Liver (tissue), 9 donors: ENCODE results near the gene HASPIN. TPM values are rescaled to one million over a fixed set of nuclear protein-coding genes. Genes with fewer than 3 reads are reported as not detected.

Experiments
- DNase-seq: peaks from one replicate; pipeline ENCODE4 v3.0.0-alpha.2; 2017; ENCODE audit warnings: low spot score
- H3K27ac ChIP-seq, 2 donors: one replicate each; pipeline ENCODE4 v1.7.0; 2013; ENCODE audit warnings: inconsistent platforms in 2 of 2, low read length in 2 of 2, control low read depth in 1 of 2, low read depth in 1 of 2, mild to moderate bottlenecking in 1 of 2
- H3K27me3 ChIP-seq, 4 donors: one replicate each; pipeline versions ENCODE4 v1.6.1 to v1.7.0; 2013; ENCODE audit warnings: low read length in 3 of 4, inconsistent platforms in 1 of 4, mild to moderate bottlenecking in 1 of 4, moderate library complexity in 1 of 4; ENCODE audit not compliant: control insufficient read depth in 4 of 4, insufficient read depth in 4 of 4
- H3K36me3 ChIP-seq, 4 donors: one replicate each; pipeline versions ENCODE4 v1.6.1 to v1.7.0; 2013; ENCODE audit warnings: low read length in 3 of 4, mild to moderate bottlenecking in 3 of 4, low read depth in 1 of 4, moderate library complexity in 1 of 4; ENCODE audit not compliant: control insufficient read depth in 4 of 4, insufficient read depth in 3 of 4
- H3K4me1 ChIP-seq, 4 donors: one replicate each; pipeline versions ENCODE4 v1.6.1 to v1.7.0; 2013; ENCODE audit warnings: low read length in 3 of 4, mild to moderate bottlenecking in 3 of 4, moderate library complexity in 1 of 4; ENCODE audit not compliant: control insufficient read depth in 4 of 4, insufficient read depth in 4 of 4
- H3K4me3 ChIP-seq, 3 donors: one replicate each; pipeline versions ENCODE4 v1.6.1 to v1.7.0; 2013; ENCODE audit warnings: low read length in 3 of 3, control low read depth in 1 of 3, low read depth in 1 of 3, mild to moderate bottlenecking in 1 of 3
- H3K9ac ChIP-seq, 2 donors: one replicate each; pipeline ENCODE4 v1.7.0; 2013; ENCODE audit warnings: low read length in 2 of 2, mild to moderate bottlenecking in 2 of 2, moderate library complexity in 2 of 2, control low read depth in 1 of 2, low read depth in 1 of 2
- H3K9me3 ChIP-seq, 4 donors: one replicate each; pipeline versions ENCODE4 v1.6.1 to v1.7.0; 2013; ENCODE audit warnings: low read length in 3 of 4; ENCODE audit not compliant: control insufficient read depth in 4 of 4
- FOXA1 ChIP-seq: IDR thresholded peaks from 2 replicates; pipeline ENCODE4 v1.6.1; 2016; ENCODE audit warnings: antibody characterized with exemption
- GABPA ChIP-seq, 2 donors: IDR thresholded peaks in 1 of 2; conservative IDR thresholded peaks in 1 of 2; 2 replicates each; pipeline ENCODE4 v1.6.1; 2016; ENCODE audit warnings: antibody characterized with exemption in 2 of 2, mild to moderate bottlenecking in 1 of 2, moderate library complexity in 1 of 2
- HNF4A ChIP-seq, 2 donors: conservative IDR thresholded peaks; 2 replicates each; pipeline ENCODE4 v1.6.1; 2016; ENCODE audit warnings: antibody characterized with exemption in 2 of 2, mild to moderate bottlenecking in 2 of 2
- HNF4G ChIP-seq: IDR thresholded peaks from 2 replicates; pipeline ENCODE4 v1.6.1; 2016; ENCODE audit warnings: antibody characterized with exemption
- JUND ChIP-seq, 2 donors: IDR thresholded peaks; 2 replicates each; pipeline ENCODE4 v1.6.1; 2016; ENCODE audit warnings: antibody characterized with exemption in 2 of 2
- RAD21 ChIP-seq, 2 donors: IDR thresholded peaks; 2 replicates each; pipeline ENCODE4 v1.6.1; 2016; ENCODE audit warnings: antibody characterized with exemption in 2 of 2, mild to moderate bottlenecking in 2 of 2
- WGBS: extraction: QIAGEN DNeasy Blood & Tissue Kit; methylation state at CpG from one replicate; pipeline ENCODE4 v1.1.7; 2013; 5-methylcytosine and 5-hydroxymethylcytosine counted together
- polyA plus RNA-seq, 2 donors: library from polyadenylated mRNA; stranded (reverse) in 1 of 2; unstranded in 1 of 2; fragments of 200-250 nt in 1 of 2; fragments of >200 nt in 1 of 2; fragmentation: Nextera tagmentation in 1 of 2; extraction: Ambion mirVana in 1 of 2; gene quantifications; one replicate each; pipeline versions ENCODE4 v1.2.1 to v1.2.3, GENCODE V29; 2013 to 2015
- total RNA-seq, 2 donors: library from RNA; depleted of rRNA; stranded (reverse); fragments of >200 nt; gene quantifications; one replicate each; pipeline ENCODE4 v1.2.3, GENCODE V29; 2014
- TF ChIP-seq, protein P1 (sequence below): IDR thresholded peaks from 2 replicates; pipeline ENCODE4 v1.6.1; 2016; ENCODE audit warnings: antibody characterized with exemption
- TF ChIP-seq, protein P2 (sequence below): IDR thresholded peaks from 2 replicates; pipeline ENCODE4 v1.6.1; 2016; ENCODE audit warnings: antibody characterized with exemption
- TF ChIP-seq, protein P3 (sequence below): fragments of 150-350 bp; IDR thresholded peaks from 2 replicates; pipeline ENCODE4 v1.5.1; 2017; ENCODE audit warnings: improper control_type of control experiment, low read depth, low read length; ENCODE audit not compliant: missing input control
- TF ChIP-seq, protein P4 (sequence below): IDR thresholded peaks from 2 replicates; pipeline ENCODE4 v1.6.1; 2016; ENCODE audit warnings: antibody characterized with exemption, mild to moderate bottlenecking
- donor health status: healthy.
- donor health status: healthy.
- donor health status: healthy.
- donor health status: healthy.
- donor health status: healthy.

The HASPIN gene
- total and polyA plus RNA-seq, 4 donors: 0.08 to 5.8 (median 0.28) TPM; not detected in 1

DNA sequence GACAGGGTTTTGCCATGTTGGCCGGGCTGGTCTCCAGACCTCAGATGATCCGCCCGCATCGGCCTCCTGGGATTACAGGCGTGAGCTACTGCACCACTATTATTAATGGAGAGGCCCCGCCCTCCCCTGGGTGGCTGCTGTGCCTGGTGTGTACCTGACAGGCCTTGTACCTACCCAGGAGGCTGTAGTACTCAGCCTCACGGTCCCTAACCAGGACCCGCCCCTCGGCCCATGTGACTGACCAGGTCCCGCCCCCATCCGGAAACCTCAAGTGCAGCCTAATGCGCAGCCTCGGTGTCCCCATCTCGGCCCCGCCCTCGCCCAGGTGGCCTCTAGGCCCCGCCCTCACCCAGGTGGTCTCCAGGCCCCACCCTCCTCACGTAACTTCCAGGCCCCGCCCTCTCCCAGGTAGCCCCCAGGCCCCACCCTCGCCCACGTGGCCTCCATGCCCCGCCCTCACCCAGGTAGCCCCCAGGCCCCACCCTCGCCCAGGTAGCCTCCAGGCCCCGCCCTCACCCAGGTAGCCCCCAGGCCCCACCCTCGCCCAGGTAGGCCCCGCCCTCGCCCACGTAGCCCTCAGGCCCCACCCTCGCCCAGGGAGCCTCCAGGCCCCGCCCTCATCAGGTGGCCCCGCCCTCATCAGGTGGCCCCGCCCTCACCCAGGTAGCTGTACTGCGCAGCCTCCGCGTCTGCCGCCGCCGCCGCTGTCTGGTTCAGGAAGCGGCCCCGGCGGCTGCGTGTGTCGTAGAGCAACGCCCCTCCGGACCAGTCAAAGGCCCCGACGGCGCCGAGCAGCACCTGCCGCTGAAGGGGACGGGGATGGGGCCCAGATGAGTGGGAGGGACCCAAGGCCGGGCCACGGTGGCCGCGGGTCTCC is 31.0 kb downstream of the HASPIN start:
- TF ChIP-seq HNF4G (no peak), GABPA (IDR thresholded peaks at IDR 0.05 in 1 of 2, conservative IDR thresholded peaks at IDR 0.05 in 1 of 2) (no peak)
- TF ChIP-seq, protein P1, sequence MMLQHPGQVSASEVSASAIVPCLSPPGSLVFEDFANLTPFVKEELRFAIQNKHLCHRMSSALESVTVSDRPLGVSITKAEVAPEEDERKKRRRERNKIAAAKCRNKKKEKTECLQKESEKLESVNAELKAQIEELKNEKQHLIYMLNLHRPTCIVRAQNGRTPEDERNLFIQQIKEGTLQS: no peak
- TF ChIP-seq, protein P2, sequence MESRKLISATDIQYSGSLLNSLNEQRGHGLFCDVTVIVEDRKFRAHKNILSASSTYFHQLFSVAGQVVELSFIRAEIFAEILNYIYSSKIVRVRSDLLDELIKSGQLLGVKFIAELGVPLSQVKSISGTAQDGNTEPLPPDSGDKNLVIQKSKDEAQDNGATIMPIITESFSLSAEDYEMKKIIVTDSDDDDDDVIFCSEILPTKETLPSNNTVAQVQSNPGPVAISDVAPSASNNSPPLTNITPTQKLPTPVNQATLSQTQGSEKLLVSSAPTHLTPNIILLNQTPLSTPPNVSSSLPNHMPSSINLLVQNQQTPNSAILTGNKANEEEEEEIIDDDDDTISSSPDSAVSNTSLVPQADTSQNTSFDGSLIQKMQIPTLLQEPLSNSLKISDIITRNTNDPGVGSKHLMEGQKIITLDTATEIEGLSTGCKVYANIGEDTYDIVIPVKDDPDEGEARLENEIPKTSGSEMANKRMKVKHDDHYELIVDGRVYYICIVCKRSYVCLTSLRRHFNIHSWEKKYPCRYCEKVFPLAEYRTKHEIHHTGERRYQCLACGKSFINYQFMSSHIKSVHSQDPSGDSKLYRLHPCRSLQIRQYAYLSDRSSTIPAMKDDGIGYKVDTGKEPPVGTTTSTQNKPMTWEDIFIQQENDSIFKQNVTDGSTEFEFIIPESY: no peak
- no peak overlapping the region for H3K27ac ChIP-seq

DNA sequence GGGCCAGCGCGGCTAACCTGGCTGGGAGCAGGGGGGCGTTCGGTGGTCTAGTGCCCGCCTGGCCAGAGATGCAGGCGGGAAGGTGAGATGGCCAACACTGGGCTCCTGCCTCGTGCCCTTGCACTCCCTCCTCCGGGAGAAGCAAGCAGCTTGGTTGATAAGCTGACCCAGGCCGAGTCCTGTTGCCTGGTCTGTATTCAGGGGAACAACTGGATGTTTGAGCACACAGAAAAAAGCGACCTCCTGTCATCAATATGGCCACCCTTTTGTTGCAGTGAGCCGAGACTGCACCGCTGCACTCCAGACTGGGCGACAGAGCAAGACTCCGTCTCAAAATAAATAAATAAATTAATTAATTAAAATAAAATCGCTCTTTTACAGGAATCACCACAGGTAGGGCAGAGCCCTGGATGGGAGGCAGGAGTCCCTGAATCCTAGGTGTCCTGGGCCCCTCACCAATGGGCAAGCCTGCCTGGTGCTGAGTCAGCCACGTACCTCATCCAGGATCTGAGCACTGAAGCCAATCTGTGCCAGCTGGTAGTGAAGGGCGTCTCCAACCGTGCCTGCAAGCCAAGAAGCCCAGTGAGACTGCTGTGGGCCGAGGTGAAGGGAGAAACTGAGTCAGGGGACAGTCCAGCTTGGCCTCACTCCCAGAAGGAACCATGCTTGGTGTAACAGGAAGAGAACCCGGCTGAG is 31.8 kb downstream of the HASPIN start:
- Histone ChIP-seq H3K9me3 (no peaks in the 10 kb centered on the region), H3K4me1 (peaks cover 0 to 4% (median 0%) of the 10 kb centered on the region in 4 donors), H3K9ac (no peak overlapping the region), H3K27me3 (no peaks in the 10 kb centered on the region), H3K27ac (no peak overlapping the region), H3K36me3 (no peaks in the 10 kb centered on the region), H3K4me3 (peak overlapping the region in 1 of 3 donors; percentile 21)
- TF ChIP-seq, protein P3, sequence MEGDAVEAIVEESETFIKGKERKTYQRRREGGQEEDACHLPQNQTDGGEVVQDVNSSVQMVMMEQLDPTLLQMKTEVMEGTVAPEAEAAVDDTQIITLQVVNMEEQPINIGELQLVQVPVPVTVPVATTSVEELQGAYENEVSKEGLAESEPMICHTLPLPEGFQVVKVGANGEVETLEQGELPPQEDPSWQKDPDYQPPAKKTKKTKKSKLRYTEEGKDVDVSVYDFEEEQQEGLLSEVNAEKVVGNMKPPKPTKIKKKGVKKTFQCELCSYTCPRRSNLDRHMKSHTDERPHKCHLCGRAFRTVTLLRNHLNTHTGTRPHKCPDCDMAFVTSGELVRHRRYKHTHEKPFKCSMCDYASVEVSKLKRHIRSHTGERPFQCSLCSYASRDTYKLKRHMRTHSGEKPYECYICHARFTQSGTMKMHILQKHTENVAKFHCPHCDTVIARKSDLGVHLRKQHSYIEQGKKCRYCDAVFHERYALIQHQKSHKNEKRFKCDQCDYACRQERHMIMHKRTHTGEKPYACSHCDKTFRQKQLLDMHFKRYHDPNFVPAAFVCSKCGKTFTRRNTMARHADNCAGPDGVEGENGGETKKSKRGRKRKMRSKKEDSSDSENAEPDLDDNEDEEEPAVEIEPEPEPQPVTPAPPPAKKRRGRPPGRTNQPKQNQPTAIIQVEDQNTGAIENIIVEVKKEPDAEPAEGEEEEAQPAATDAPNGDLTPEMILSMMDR: no peak
- no peak for DNase-seq
- WGBS: 58% methylated on average over 20 of the region's 20 CpGs

More for the DNA sequence above, 31.0 kb downstream of the HASPIN start:
- 15% methylated on average over 56 of the region's 56 CpGs for WGBS
- Histone ChIP-seq H3K4me3 (peak overlapping the region in 1 of 3 donors; percentile 21), H3K9me3 (no peaks in the 10 kb centered on the region), H3K36me3 (no peaks in the 10 kb centered on the region), H3K9ac (no peak overlapping the region), H3K27me3 (no peaks in the 10 kb centered on the region), H3K4me1 (peaks cover 0 to 4% (median 0%) of the 10 kb centered on the region in 4 donors)
- DNase-seq: peak; percentile 64

DNA sequence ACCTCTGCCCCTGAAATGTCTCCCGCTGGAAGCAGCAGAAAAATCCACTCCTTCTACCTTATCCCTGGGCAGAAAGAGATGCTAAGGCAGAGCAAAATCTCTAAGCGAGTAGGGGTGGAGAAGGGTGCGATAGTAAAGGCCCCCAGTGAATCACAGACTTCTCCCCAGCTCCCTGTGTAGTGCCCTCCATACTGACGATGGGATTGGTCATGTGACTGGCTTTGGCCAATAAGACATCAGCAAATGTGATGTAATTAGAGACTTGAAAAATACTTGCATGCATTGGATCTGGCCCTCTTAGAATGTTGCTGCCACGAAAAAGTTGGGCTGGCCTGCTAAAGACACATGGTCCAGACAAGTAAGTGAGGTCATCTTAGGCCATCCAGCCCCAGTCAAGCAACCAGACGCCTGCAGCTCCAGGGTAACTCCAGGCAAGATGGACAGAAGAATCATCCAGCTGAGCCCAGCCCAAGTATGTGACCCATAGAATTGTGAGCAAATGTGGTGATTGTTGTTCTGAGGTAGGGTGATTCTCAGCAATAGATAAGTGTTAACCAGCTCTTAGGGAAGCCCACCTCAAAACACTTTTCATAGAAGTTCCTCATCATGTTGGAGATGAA is 36.0 kb downstream of the HASPIN start:
- WGBS: 87% methylated on average over 6 of the region's 6 CpGs
- TF ChIP-seq JUND (IDR thresholded peaks at IDR 0.05) (no peak), RAD21 (IDR thresholded peaks at IDR 0.05) (no peak), FOXA1 (no peak), HNF4A (conservative IDR thresholded peaks at IDR 0.05) (no peak)
- TF ChIP-seq, protein P3: no peak
- TF ChIP-seq, protein P4, sequence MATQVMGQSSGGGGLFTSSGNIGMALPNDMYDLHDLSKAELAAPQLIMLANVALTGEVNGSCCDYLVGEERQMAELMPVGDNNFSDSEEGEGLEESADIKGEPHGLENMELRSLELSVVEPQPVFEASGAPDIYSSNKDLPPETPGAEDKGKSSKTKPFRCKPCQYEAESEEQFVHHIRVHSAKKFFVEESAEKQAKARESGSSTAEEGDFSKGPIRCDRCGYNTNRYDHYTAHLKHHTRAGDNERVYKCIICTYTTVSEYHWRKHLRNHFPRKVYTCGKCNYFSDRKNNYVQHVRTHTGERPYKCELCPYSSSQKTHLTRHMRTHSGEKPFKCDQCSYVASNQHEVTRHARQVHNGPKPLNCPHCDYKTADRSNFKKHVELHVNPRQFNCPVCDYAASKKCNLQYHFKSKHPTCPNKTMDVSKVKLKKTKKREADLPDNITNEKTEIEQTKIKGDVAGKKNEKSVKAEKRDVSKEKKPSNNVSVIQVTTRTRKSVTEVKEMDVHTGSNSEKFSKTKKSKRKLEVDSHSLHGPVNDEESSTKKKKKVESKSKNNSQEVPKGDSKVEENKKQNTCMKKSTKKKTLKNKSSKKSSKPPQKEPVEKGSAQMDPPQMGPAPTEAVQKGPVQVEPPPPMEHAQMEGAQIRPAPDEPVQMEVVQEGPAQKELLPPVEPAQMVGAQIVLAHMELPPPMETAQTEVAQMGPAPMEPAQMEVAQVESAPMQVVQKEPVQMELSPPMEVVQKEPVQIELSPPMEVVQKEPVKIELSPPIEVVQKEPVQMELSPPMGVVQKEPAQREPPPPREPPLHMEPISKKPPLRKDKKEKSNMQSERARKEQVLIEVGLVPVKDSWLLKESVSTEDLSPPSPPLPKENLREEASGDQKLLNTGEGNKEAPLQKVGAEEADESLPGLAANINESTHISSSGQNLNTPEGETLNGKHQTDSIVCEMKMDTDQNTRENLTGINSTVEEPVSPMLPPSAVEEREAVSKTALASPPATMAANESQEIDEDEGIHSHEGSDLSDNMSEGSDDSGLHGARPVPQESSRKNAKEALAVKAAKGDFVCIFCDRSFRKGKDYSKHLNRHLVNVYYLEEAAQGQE: no peak
- peaks cover 0 to 4% (median 0%) of the 10 kb centered on the region in 4 donors for H3K4me1 ChIP-seq

More for the DNA sequence above, 36.0 kb downstream of the HASPIN start:
- no peak overlapping the region for H3K9ac ChIP-seq
- no peak overlapping the region for H3K4me3 ChIP-seq
- H3K36me3 ChIP-seq: no peaks in the 10 kb centered on the region
- no peaks in the 10 kb centered on the region for H3K9me3 ChIP-seq
- H3K27me3 ChIP-seq: no peaks in the 10 kb centered on the region
- no peak overlapping the region for H3K27ac ChIP-seq
- DNase-seq: no peak
